ENCODE measurements around the gene SORBS1.

The SORBS1 gene

GRCh38 chr10:95411635-95412034 is 149.5 kb downstream of the SORBS1 start:
- no peak overlapping the region for H3K4me3 ChIP-seq
- DNase-seq (ENCODE audit: low spot score) = no peak
- TF ChIP-seq CTCF (IDR thresholded peaks at IDR 0.05) = no peak
- peak overlapping the region; percentile 93 to 96 for H3K27ac ChIP-seq

DNA sequence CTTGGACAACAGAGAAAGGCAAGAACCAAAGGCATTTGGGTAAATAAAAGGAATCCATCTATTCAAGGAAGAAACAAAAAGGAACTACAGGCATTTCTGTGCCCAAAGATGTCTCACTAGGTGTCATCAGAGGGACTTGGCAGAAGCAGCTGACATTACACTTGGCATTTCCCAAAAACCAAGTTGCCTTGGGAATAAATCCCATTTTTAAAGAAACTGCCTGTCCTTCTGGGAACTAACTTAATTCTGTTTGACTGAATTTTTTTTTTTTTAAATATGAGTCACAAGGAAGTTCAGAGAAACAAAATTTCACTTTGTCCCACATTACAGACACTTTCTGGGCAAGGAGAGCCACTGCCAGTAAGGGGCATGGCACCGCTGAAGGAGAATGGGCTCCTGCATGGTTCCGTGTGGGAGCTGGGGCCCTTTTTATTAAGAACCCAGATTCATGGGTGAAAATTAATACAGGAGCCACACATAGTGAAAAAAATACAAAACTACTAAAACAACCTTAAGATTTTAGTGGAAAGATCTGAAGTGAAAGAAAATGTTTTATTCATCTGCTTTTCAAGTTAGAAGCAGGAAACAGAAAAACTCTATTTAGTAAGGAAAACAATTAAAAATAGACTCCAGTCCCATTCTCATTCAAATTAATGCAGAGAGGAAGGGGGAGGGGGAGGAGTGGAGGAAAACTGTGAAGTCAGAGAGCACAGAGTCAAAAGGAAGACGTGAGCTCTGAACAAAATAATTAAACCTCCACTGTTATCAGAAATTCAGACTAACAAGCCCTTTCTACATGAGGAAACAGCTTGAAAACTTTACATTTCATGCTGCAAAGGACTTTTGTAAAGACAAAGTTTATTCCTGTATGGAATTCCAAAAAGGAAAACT is 151.9 kb downstream of the SORBS1 start:
- H3K4me3 ChIP-seq = no peak overlapping the region
- no peak for TF ChIP-seq CTCF (IDR thresholded peaks at IDR 0.05)
- peak overlapping the region; percentile 77 to 93 for H3K27ac ChIP-seq
- no peak for DNase-seq (ENCODE audit: low spot score)

DNA sequence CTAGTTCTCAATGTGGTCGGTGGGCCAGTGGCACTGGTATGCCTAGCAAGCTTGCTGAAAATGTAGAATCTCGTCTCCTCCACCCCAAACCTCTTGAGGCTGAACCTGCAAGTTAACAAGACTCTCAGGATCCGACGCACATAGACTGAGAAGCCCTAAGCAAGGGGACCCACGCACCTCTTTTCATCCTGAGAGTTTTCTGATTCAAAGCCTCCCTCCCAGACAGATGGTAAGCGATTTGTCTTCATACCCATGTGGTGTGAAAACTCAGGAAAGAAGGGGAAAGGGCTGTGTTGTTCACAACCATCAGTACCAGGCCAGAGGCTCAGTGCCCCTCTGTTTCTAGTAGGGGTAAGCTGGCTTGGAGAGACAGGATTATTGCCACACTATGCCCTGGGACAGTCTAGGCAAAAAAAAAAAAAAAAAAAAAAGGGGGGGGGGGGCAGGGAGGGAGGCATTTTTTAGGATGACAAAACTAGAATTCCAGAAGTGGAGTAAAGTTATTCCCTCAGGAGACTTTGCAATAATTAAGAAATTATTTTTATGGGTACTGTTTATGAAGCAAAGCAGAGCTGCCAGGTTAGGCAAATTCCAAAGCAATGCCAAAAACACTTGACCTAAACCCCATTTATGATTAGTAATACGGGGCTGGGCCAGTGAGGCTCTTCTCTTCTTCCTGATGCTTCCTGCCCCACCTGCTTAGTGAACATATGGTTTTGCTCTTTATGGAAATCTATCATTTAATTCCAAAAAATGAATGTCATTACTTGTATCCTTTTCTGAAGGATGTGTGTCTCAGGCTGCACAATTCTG is 152.8 kb downstream of the SORBS1 start:
- TF ChIP-seq CTCF (IDR thresholded peaks at IDR 0.05) = no peak
- Histone ChIP-seq H3K27ac (peak overlapping the region; percentile 91 to 93), H3K4me3 (no peak overlapping the region)
- DNase-seq (ENCODE audit: low spot score) = no peak

- TF ChIP-seq CTCF (IDR thresholded peaks at IDR 0.05) = no peak
- no peak overlapping the region for H3K4me3 ChIP-seq
- DNase-seq (ENCODE audit: low spot score) = peak; percentile 38
- H3K27ac ChIP-seq = peak overlapping the region; percentile 91 to 93
These were observed 153.6 kb downstream of the SORBS1 start for GRCh38 chr10:95407546-95407945.

GRCh38 chr10:95406651-95407280 is 154.4 kb downstream of the SORBS1 start:
- DNase-seq (ENCODE audit: low spot score) = peak; percentile 89
- Histone ChIP-seq H3K27ac (peak overlapping the region; percentile 91 to 93), H3K4me3 (no peak overlapping the region)
- no peak for TF ChIP-seq CTCF (IDR thresholded peaks at IDR 0.05)

DNA sequence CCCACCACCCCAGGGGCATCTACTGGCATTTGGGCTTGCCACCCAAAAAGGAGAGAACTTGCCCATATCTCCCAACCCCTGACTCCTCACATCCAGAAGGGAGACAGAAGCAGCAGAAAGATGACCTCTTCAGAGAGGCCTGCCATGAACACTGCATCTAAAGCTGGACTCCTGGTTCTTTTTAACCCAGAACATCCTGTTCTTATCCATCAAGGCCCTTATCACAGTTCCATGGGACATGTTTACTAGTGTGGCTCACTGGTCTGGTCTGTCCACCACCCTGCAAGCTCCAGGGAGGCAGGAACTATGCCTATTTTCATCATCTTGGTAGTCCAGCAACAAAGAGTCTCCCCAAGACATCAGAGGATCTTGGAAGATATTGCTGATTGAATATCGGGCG is 155.5 kb downstream of the SORBS1 start:
- no peak for TF ChIP-seq CTCF (IDR thresholded peaks at IDR 0.05)
- peak overlapping the region; percentile 91 to 93 for H3K27ac ChIP-seq
- no peak overlapping the region for H3K4me3 ChIP-seq
- DNase-seq (ENCODE audit: low spot score) = no peak

Measured in coronary artery (tissue), 2 donors.